HepG2 (cell line): ENCODE measurements around the gene STIMATE. TPM values are rescaled to one million over a fixed set of nuclear protein-coding genes. Genes with fewer than 3 reads are reported as not detected.

Experiments used
- ATAC-seq: fragments of 200-7000 bp; cut with Tn5 transposase; 3 replicates; pipeline ENCODE4 v1.9.1; 2020; ENCODE audit warnings: mild to moderate bottlenecking, moderate library complexity
- BruUV-seq: library from RNA; stranded (reverse); fragments of 400-500 nt; replicated peaks from 2 replicates; lab custom pipeline; 2021; lab: Mats Ljungman, UMichigan
- CTCF ChIA-PET: fragments of 300-600 bp; formaldehyde crosslinking; extraction: SDS; loops from one replicate; lab custom pipeline; 2021; ENCODE audit warnings: low total read pairs, inconsistent platforms, low intra/inter-chr PET ratio; lab: Yijun Ruan, JAX
- POLR2A ChIA-PET: fragments of 350-600 bp; sonication (Branson Sonifier 250); formaldehyde crosslinking; loops from one replicate; lab custom pipeline; 2020; ENCODE audit warnings: antibody characterized with exemption, inconsistent platforms; lab: Yijun Ruan, JAX
- DNase-seq: peaks from one replicate; pipeline ENCODE4 v3.0.0-alpha.2; 2015; ENCODE audit warnings: low spot score
- FAIRE-seq: peaks from 3 replicates; lab custom pipeline; 2011; peaks lifted over from hg19 to GRCh38; lab: Jason Lieb, UNC
- H2AFZ ChIP-seq: one replicate; pipeline ENCODE4 v1.6.1; 2011; ENCODE audit warnings: low read length, inconsistent platforms
- H3K27ac ChIP-seq: fragments of 300-600 bp; 3 replicates; pipeline ENCODE4 v1.8.0; 2011; ENCODE audit warnings: mixed run types, mild to moderate bottlenecking, mixed read lengths, low read length, inconsistent platforms; ENCODE audit not compliant: insufficient read depth; ENCODE audit errors: extremely low read length
- H3K27me3 ChIP-seq, 2 experiments: fragments of 200-600 bp in 1 of 2; 2 replicates in 1 of 2; 3 replicates in 1 of 2; pipeline versions ENCODE4 v1.6.0 to v1.8.0; 2011; ENCODE audit warnings: low read length in 2 of 2, mild to moderate bottlenecking in 2 of 2, moderate library complexity in 2 of 2, inconsistent platforms in 1 of 2; ENCODE audit not compliant: insufficient read depth in 2 of 2, control insufficient read depth in 1 of 2
- H3K36me3 ChIP-seq, 2 experiments: fragments of 200-600 bp in 1 of 2; replicated peaks in 1 of 2; 2 replicates in 1 of 2; 3 replicates in 1 of 2; pipeline versions ENCODE4 v1.5.1 to v1.8.0; 2011; ENCODE audit warnings: low read length in 2 of 2, inconsistent platforms in 1 of 2; ENCODE audit not compliant: insufficient read depth in 2 of 2, control insufficient read depth in 1 of 2
- H3K4me1 ChIP-seq: 2 replicates; pipeline ENCODE4 v1.5.1; 2012; ENCODE audit warnings: low read length, inconsistent platforms; ENCODE audit not compliant: insufficient read depth
- H3K4me2 ChIP-seq: 2 replicates; pipeline ENCODE4 v1.6.0; 2011; ENCODE audit warnings: low read depth, low read length, inconsistent platforms
- H3K4me3 ChIP-seq, 3 experiments: fragments of 200-600 bp in 1 of 3; sonication (generic), shearing (Covaris generic) in 1 of 3; replicated peaks in 1 of 3; 2 replicates each; pipeline ENCODE4 v1.5.1; 2011 to 2016; ENCODE audit warnings: low read length in 3 of 3, inconsistent platforms in 2 of 3, low read depth in 2 of 3, mild to moderate bottlenecking in 2 of 3, control low read depth in 1 of 3, mixed read lengths in 1 of 3; ENCODE audit not compliant: insufficient read depth in 1 of 3
- H3K79me2 ChIP-seq: one replicate; pipeline ENCODE4 v1.6.1; 2011; ENCODE audit warnings: low read length, inconsistent platforms; ENCODE audit not compliant: insufficient read depth
- H3K9ac ChIP-seq: 2 replicates; pipeline ENCODE4 v1.6.0; 2011; ENCODE audit warnings: mild to moderate bottlenecking, low read depth, low read length, inconsistent platforms; ENCODE audit not compliant: insufficient read depth
- H3K9me3 ChIP-seq: 2 replicates; pipeline ENCODE4 v1.5.1; 2012; ENCODE audit warnings: mild to moderate bottlenecking, low read length
- H4K20me1 ChIP-seq: 2 replicates; pipeline ENCODE4 v1.6.0; 2011; ENCODE audit warnings: inconsistent platforms, mild to moderate bottlenecking, low read length, moderate library complexity; ENCODE audit not compliant: insufficient read depth
- AGO2 ChIP-seq: fragments of 200-400 bp; formaldehyde crosslinking; optimal IDR thresholded peaks from 2 replicates; pipeline ENCODE3; 2017; ENCODE audit warnings: mild to moderate bottlenecking, low read depth, low read length, moderate library complexity
- ARNT2 ChIP-seq: sonication (generic); formaldehyde crosslinking; IDR thresholded peaks from 2 replicates; pipeline ENCODE4 v1.8.0; 2022; ENCODE audit warnings: mild to moderate bottlenecking, low read depth, missing genetic modification reagents, moderate library complexity
- ATF7-NPFF ChIP-seq: sonication (generic); formaldehyde crosslinking; IDR thresholded peaks from 2 replicates; pipeline ENCODE4 v1.8.1; 2023; ENCODE audit warnings: mild to moderate bottlenecking, low read depth, missing genetic modification reagents, moderate library complexity
- CBX1 ChIP-seq: IDR thresholded peaks from one replicate; pipeline ENCODE4 v1.6.1; 2016; ENCODE audit warnings: antibody characterized with exemption, low read depth
- DMTF1 ChIP-seq: sonication (generic); formaldehyde crosslinking; IDR thresholded peaks from 2 replicates; pipeline ENCODE4 v1.4.0; 2020; ENCODE audit warnings: mild to moderate bottlenecking, missing genetic modification reagents
- KDM3A ChIP-seq: IDR thresholded peaks from 2 replicates; pipeline ENCODE4 v1.6.1; 2018; ENCODE audit warnings: low read depth, missing compliant biosample characterization
- MEIS2 ChIP-seq: sonication (generic); formaldehyde crosslinking; IDR thresholded peaks from 2 replicates; pipeline ENCODE4 v1.9.0; 2021; ENCODE audit warnings: mild to moderate bottlenecking, missing genetic modification reagents
- ZFP36L1 ChIP-seq: sonication (generic); formaldehyde crosslinking; IDR thresholded peaks from 2 replicates; pipeline ENCODE4 v1.8.0; 2022; ENCODE audit warnings: mild to moderate bottlenecking, missing genetic modification reagents, moderate library complexity
- ZNF367 ChIP-seq: sonication (generic); formaldehyde crosslinking; IDR thresholded peaks from 2 replicates; pipeline ENCODE4 v1.4.0; 2020; ENCODE audit warnings: missing genetic modification reagents, borderline replicate concordance
- ZNF724P ChIP-seq: sonication (generic); formaldehyde crosslinking; IDR thresholded peaks from 2 replicates; pipeline ENCODE4 v1.8.0; 2022; ENCODE audit warnings: missing genetic modification reagents, borderline replicate concordance
- ZNF790 ChIP-seq: sonication (generic); formaldehyde crosslinking; IDR thresholded peaks from 2 replicates; pipeline ENCODE4 v1.8.0; 2022; ENCODE audit warnings: missing genetic modification reagents, mild to moderate bottlenecking, borderline replicate concordance
- ZNF83 ChIP-seq: sonication (generic); formaldehyde crosslinking; IDR thresholded peaks from 2 replicates; pipeline ENCODE4 v1.4.0; 2020; ENCODE audit warnings: missing genetic modification reagents, mild to moderate bottlenecking, borderline replicate concordance
- ZNF839 ChIP-seq: sonication (generic); formaldehyde crosslinking; IDR thresholded peaks from 2 replicates; pipeline ENCODE4 v1.4.0; 2020; ENCODE audit warnings: missing genetic modification reagents, mild to moderate bottlenecking, borderline replicate concordance
- WGBS: methylation state at CpG from one replicate; pipeline ENCODE4 v1.1.6; 2017; ENCODE audit warnings: low lambda C conversion rate; 5-methylcytosine and 5-hydroxymethylcytosine counted together
- in situ Hi-C: cut with HindIII; loops from 2 replicates; pipeline ENCODE4 v1.10.0; 2017; ENCODE audit warnings: low pct_unique_long_range_greater_than_20kb; ENCODE audit not compliant: extremely low pct_ligation_motif_present
- intact Hi-C: fragments of 100-400 bp; cut with micrococcal nuclease; formaldehyde crosslinking; loops from one replicate; pipeline ENCODE4 v1.10.0; 2022; ENCODE audit not compliant: unreplicated experiment
- polyA plus RNA-seq, 8 experiments: library from polyadenylated mRNA; depleted of rRNA in 3 of 8; stranded (reverse) in 7 of 8; unstranded in 1 of 8; fragments of >200 nt; fragmentation: Illumina TruSeq in 4 of 8; extraction: Trizol in 4 of 8; gene quantifications; 2 replicates each; pipeline versions ENCODE4 v1.2.1 to v1.2.3, GENCODE V29; 2011 to 2016; ENCODE audit warnings: low read depth in 4 of 8, missing spikeins in 1 of 8, mixed read lengths in 1 of 8; ENCODE audit not compliant: insufficient read depth in 1 of 8
- total RNA-seq, 5 experiments: library from RNA; depleted of rRNA; stranded (reverse); fragments of >200 nt; fragmentation: Illumina TruSeq; extraction: Trizol; gene quantifications; 2 replicates each; pipeline ENCODE4 v1.2.3, GENCODE V29; 2016; ENCODE audit warnings: low read depth in 1 of 5
- TF ChIP-seq, protein P1 (sequence below): sonication (generic); formaldehyde crosslinking; IDR thresholded peaks from 2 replicates; pipeline ENCODE4 v1.4.0; 2020; ENCODE audit warnings: mild to moderate bottlenecking, missing genetic modification reagents

STIMATE gene
- total and polyA plus RNA-seq, 2 of the 13 experiments (the other 11 are each of a cell fraction or from before 2014, with no cell fraction given) = 5.7 to 11.7 TPM

DNA sequence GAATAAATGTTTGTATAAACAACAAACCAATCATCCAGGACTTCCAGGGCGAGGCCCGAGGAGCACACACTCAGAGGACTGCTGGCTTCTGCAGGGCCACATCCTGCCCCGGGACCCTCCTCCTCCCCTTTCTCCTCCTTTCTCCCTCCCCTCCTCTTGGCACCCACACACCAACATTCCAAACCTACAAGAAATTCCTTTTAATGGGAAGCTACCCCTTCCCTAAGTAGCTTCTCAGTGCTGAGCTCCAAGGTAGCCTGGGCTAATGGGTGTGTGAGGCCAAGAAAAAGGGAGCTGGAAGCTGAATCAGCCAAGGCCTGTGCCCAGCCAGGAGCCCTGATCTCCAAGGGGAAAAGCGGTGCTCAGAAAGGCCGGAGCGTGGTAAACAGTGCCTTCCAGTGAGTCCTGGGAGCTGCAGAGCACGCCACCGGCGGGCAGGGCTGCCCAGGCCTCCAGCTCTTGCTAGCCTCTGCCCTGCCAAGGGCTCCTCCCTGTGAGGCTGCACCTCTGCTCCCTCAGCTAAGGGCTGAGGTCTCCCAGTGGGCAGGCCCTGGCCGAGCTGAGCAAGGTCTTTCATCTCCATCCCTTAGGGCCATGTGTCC lies 98.9 kb downstream of the STIMATE start:
- H4K20me1 ChIP-seq = no peaks in the 10 kb centered on the region
- no peak overlapping the region for H3K4me2 ChIP-seq
- FAIRE-seq = no peak
- no peak overlapping the region for H3K9ac ChIP-seq
- POLR2A ChIA-PET = interaction anchor here (0.6 to 10.9 kb wide), 9 partner anchors 8 to 94 kb away, joined by 3 to 466 read pairs (median 5); partner anchors contain the start of genes ITIH1 and NEK4
- TF ChIP-seq AGO2 = peak; percentile 16
- TF ChIP-seq DMTF1 (CRISPR knock-in tag) = no peak
- TF ChIP-seq, protein P1, sequence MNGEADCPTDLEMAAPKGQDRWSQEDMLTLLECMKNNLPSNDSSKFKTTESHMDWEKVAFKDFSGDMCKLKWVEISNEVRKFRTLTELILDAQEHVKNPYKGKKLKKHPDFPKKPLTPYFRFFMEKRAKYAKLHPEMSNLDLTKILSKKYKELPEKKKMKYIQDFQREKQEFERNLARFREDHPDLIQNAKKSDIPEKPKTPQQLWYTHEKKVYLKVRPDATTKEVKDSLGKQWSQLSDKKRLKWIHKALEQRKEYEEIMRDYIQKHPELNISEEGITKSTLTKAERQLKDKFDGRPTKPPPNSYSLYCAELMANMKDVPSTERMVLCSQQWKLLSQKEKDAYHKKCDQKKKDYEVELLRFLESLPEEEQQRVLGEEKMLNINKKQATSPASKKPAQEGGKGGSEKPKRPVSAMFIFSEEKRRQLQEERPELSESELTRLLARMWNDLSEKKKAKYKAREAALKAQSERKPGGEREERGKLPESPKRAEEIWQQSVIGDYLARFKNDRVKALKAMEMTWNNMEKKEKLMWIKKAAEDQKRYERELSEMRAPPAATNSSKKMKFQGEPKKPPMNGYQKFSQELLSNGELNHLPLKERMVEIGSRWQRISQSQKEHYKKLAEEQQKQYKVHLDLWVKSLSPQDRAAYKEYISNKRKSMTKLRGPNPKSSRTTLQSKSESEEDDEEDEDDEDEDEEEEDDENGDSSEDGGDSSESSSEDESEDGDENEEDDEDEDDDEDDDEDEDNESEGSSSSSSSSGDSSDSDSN = no peak
- no peak for TF ChIP-seq MEIS2 (CRISPR knock-in tag)
- no peak for TF ChIP-seq ZNF367 (CRISPR knock-in tag)
- TF ChIP-seq ZNF83 (CRISPR knock-in tag) = no peak
- TF ChIP-seq ARNT2 (CRISPR knock-in tag) = 0 out of 2 replicates have a peak, but pooled peaks have one; percentile 42
- no peak for TF ChIP-seq ZNF790 (CRISPR knock-in tag)
- no peak for TF ChIP-seq ZFP36L1 (CRISPR knock-in tag)
- TF ChIP-seq ATF7-NPFF (CRISPR knock-in tag) = 0 out of 2 replicates have a peak, but pooled peaks have one; percentile 23
- TF ChIP-seq CBX1 = no peak
- TF ChIP-seq KDM3A (CRISPR knock-in tag) = 0 out of 2 replicates have a peak, but pooled peaks have one; percentile 29
- TF ChIP-seq ZNF724P = peak; percentile 63; the same call in 1 of the 2 replicates
- TF ChIP-seq ZNF839 (CRISPR knock-in tag) = no peak
- WGBS = 82% methylated on average over 6 of the region's 10 CpGs
- no TSS peak for BruUV-seq
- DNase-seq = no peak
- H3K9me3 ChIP-seq = no peaks in the 10 kb centered on the region
- intact Hi-C loops = no loop called here
- in situ Hi-C loops = no loop called here
- H3K4me1 ChIP-seq = peaks cover 56% of the 10 kb centered on the region
- H3K36me3 ChIP-seq = peaks cover 28 to 58% of the 10 kb centered on the region in 2 experiments
- H3K79me2 ChIP-seq = peaks cover 4% of the 10 kb centered on the region
- no peaks in the 10 kb centered on the region for H3K27me3 ChIP-seq
- CTCF ChIA-PET = interaction anchor here (1.3 to 2.2 kb wide), 2 partner anchors 51 to 56 kb away, joined by 3 to 29 read pairs; no protein-coding TSS in a partner anchor
- no peak overlapping the region for H3K4me3 ChIP-seq
- no peak overlapping the region for H2AFZ ChIP-seq
- no peak overlapping the region for H3K27ac ChIP-seq
- no peak for ATAC-seq
